OCI-LY7 (cell line): ENCODE data around the gene FAM187B. TPM values are rescaled to one million over a fixed set of nuclear protein-coding genes. Genes with fewer than 3 reads are reported as not detected.

Source experiments
- BruUV-seq: library from RNA; stranded (reverse); fragments of 400-500 nt; replicated peaks from 2 replicates; lab custom pipeline; 2021; lab: Mats Ljungman, UMichigan
- CTCF ChIA-PET: fragments of 300-600 bp; sonication (Branson Sonifier 250); formaldehyde crosslinking; loops from one replicate; lab custom pipeline; 2022; ENCODE audit warnings: antibody characterized with exemption; ENCODE audit not compliant: unreplicated experiment; lab: Charles Lee
- POLR2A ChIA-PET: fragments of 300-600 bp; sonication (Branson Sonifier 250); formaldehyde crosslinking; loops from one replicate; lab custom pipeline; 2022; ENCODE audit warnings: antibody characterized with exemption; lab: Charles Lee
- DNase-seq: peaks from one replicate; pipeline ENCODE4 v3.0.0-alpha.2; 2015; ENCODE audit warnings: low spot score
- H2AFZ ChIP-seq: fragments of 200-600 bp; sonication (generic), shearing (Covaris generic); 2 replicates; pipeline ENCODE4 v1.6.1; 2014; ENCODE audit warnings: mild to moderate bottlenecking, antibody characterized with exemption, low read length, moderate library complexity
- H3K27ac ChIP-seq: fragments of 200-600 bp; sonication (generic); 2 replicates; pipeline ENCODE4 v1.5.1; 2014; ENCODE audit warnings: mixed run types, low read depth, mild to moderate bottlenecking, moderate library complexity, low read length, inconsistent platforms; ENCODE audit not compliant: poor library complexity, severe bottlenecking
- H3K36me3 ChIP-seq: fragments of 200-600 bp; sonication (generic); 2 replicates; pipeline ENCODE4 v1.6.1; 2014; ENCODE audit warnings: mild to moderate bottlenecking, antibody characterized with exemption, low read length, moderate library complexity, mixed read lengths; ENCODE audit not compliant: insufficient read depth
- H3K4me1 ChIP-seq: fragments of 200-600 bp; sonication (generic); 2 replicates; pipeline ENCODE4 v1.5.1; 2014; ENCODE audit warnings: mild to moderate bottlenecking, low read length; ENCODE audit not compliant: insufficient read depth, poor library complexity, severe bottlenecking
- H3K4me2 ChIP-seq: fragments of 200-600 bp; sonication (generic); 2 replicates; pipeline ENCODE4 v1.6.1; 2014; ENCODE audit warnings: mild to moderate bottlenecking, low read length
- H3K4me3 ChIP-seq: fragments of 200-600 bp; sonication (generic); 2 replicates; pipeline ENCODE4 v1.5.1; 2014; ENCODE audit warnings: mild to moderate bottlenecking, low read depth, low read length; ENCODE audit not compliant: poor library complexity, severe bottlenecking
- H3K79me2 ChIP-seq: fragments of 200-600 bp; sonication (generic); 2 replicates; pipeline ENCODE4 v1.6.1; 2016; ENCODE audit warnings: low read depth, mild to moderate bottlenecking, low read length, moderate library complexity, mixed read lengths; ENCODE audit not compliant: insufficient read depth
- H3K9me2 ChIP-seq: fragments of 200-600 bp; sonication (generic); 2 replicates; pipeline ENCODE4 v1.6.1; 2016; ENCODE audit warnings: mild to moderate bottlenecking, low read length, mixed read lengths; ENCODE audit not compliant: insufficient read depth
- H3K9me3 ChIP-seq: fragments of 200-600 bp; sonication (generic); 2 replicates; pipeline ENCODE4 v1.6.1; 2014; ENCODE audit warnings: mild to moderate bottlenecking, mixed run types, low read length, mixed read lengths
- H4K20me1 ChIP-seq: fragments of 200-600 bp; sonication (generic); 2 replicates; pipeline ENCODE4 v1.6.1; 2014; ENCODE audit warnings: mild to moderate bottlenecking, antibody characterized with exemption, low read length, moderate library complexity, mixed read lengths; ENCODE audit not compliant: insufficient read depth
- CTCF ChIP-seq: fragments of 200-600 bp; sonication (generic); conservative IDR thresholded peaks from 2 replicates; pipeline ENCODE4 v1.5.1; 2014; ENCODE audit warnings: mild to moderate bottlenecking, antibody characterized with exemption, low read length, moderate library complexity, mixed read lengths
- EZH2phosphoT487 ChIP-seq: fragments of 200-600 bp; sonication (generic); IDR thresholded peaks from 2 replicates; pipeline ENCODE4 v1.6.1; 2018; ENCODE audit warnings: low read depth, borderline replicate concordance, mild to moderate bottlenecking, mixed run types, antibody characterized with exemption, low read length, moderate library complexity, mixed read lengths
- intact Hi-C: fragments of 100-400 bp; cut with micrococcal nuclease; formaldehyde crosslinking; loops from one replicate; pipeline ENCODE4 v1.10.0; 2022; ENCODE audit not compliant: unreplicated experiment
- total RNA-seq, 2 experiments: library from RNA; depleted of rRNA in 1 of 2; stranded (reverse); fragments of >200 nt in 1 of 2; shearing (Covaris generic) in 1 of 2; gene quantifications; 2 replicates each; pipeline ENCODE4 v1.2.3, GENCODE V29; 2014 to 2022

The FAM187B gene
- total RNA-seq, 2 experiments from 2014 or later: not detected

GRCh38 chr19:35274323-35274722 lies 45.8 kb upstream of the FAM187B start:
- intact Hi-C loops: no loop called here
- Histone ChIP-seq H3K36me3 (peaks cover 82% of the 10 kb centered on the region), H3K79me2 (no peaks in the 10 kb centered on the region)

GRCh38 chr19:35273686-35274259 lies 45.2 kb upstream of the FAM187B start:
- no TSS peak for BruUV-seq
- CTCF ChIA-PET: no interaction called here
- no peak for DNase-seq
- Histone ChIP-seq H3K36me3 (peaks cover 76% of the 10 kb centered on the region), H3K27ac (no peak overlapping the region), H3K4me2 (no peak overlapping the region), H3K79me2 (no peaks in the 10 kb centered on the region), H4K20me1 (no peaks in the 10 kb centered on the region), H3K4me1 (peaks cover 15% of the 10 kb centered on the region), H3K4me3 (no peak overlapping the region), H3K9me2 (no peaks in the 10 kb centered on the region), H3K9me3 (no peaks in the 10 kb centered on the region), H2AFZ (no peak overlapping the region)
- POLR2A ChIA-PET: no interaction called here
- TF ChIP-seq EZH2phosphoT487 (no peak), CTCF (no peak)
- intact Hi-C loops: no loop called here

More at GRCh38 chr19:35274323-35274722, 45.8 kb upstream of the FAM187B start:
- TF ChIP-seq CTCF: no peak
- TF ChIP-seq EZH2phosphoT487: no peak
- H3K9me2 ChIP-seq: no peaks in the 10 kb centered on the region
- no peaks in the 10 kb centered on the region for H4K20me1 ChIP-seq
- no peak overlapping the region for H3K4me2 ChIP-seq
- H3K4me3 ChIP-seq: no peak overlapping the region
- H3K4me1 ChIP-seq: peaks cover 15% of the 10 kb centered on the region
- CTCF ChIA-PET: no interaction called here
- no peak overlapping the region for H3K27ac ChIP-seq
- no peaks in the 10 kb centered on the region for H3K9me3 ChIP-seq
- DNase-seq: no peak
- H2AFZ ChIP-seq: no peak overlapping the region
- BruUV-seq: no TSS peak
- POLR2A ChIA-PET: no interaction called here

GRCh38 chr19:35272954-35273649 lies 44.6 kb upstream of the FAM187B start:
- H3K79me2 ChIP-seq: no peaks in the 10 kb centered on the region
- ChIA-PET POLR2A (no interaction called here), CTCF (no interaction called here)
- H3K4me3 ChIP-seq: no peak overlapping the region
- H3K4me1 ChIP-seq: peaks cover 15% of the 10 kb centered on the region
- no peak for DNase-seq
- intact Hi-C loops: no loop called here
- TF ChIP-seq CTCF (no peak), EZH2phosphoT487 (no peak)
- H4K20me1 ChIP-seq: no peaks in the 10 kb centered on the region
- H3K4me2 ChIP-seq: no peak overlapping the region
- no TSS peak for BruUV-seq
- no peaks in the 10 kb centered on the region for H3K9me2 ChIP-seq
- H3K36me3 ChIP-seq: peaks cover 72% of the 10 kb centered on the region
- H3K9me3 ChIP-seq: no peaks in the 10 kb centered on the region
- no peak overlapping the region for H2AFZ ChIP-seq
- H3K27ac ChIP-seq: no peak overlapping the region
